DLD1 (cell line): Measurements from ENCODE around the gene INIP.

Source experiments
- in situ Hi-C: cut with HindIII; loops from 2 replicates; pipeline ENCODE4 v1.10.0; 2017; ENCODE audit warnings: low sequenced_read_pairs

Gene INIP

GRCh38 chr9:112717661-112718331 lies at the start of gene INIP:
INIP (minus strand) TSS chr9:112718117; CDS start chr9:112716485, 1,632 bp downstream.
- in situ Hi-C loops = no loop called here

GRCh38 chr9:112765281-112765680 lies 47.4 kb upstream of the INIP start:
- in situ Hi-C loops = no loop called here

- in situ Hi-C loops = no loop called here
Measured at GRCh38 chr9:112764837-112765236, 46.9 kb upstream of the INIP start.

DNA sequence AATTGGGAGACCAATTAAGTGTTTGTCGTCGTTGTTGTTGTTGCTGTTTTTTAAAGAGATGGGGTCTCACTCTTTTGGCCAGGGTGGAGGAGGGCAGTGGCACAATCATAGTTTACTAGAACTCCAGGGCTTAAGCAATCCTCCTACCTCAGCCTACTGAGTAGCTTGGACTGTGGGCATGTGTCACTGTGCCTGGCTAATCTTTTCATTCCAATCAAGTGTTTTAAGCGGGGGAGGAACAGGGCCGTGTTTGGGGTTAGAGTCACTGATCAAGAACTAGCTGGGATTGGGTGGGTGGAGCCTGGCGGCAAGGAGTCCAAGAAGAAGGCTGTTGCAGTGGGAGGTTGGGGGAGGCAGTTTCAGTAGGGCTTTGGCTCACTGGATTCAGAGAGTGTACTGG lies 46.4 kb upstream of the INIP start:
- in situ Hi-C loops = no loop called here

DNA sequence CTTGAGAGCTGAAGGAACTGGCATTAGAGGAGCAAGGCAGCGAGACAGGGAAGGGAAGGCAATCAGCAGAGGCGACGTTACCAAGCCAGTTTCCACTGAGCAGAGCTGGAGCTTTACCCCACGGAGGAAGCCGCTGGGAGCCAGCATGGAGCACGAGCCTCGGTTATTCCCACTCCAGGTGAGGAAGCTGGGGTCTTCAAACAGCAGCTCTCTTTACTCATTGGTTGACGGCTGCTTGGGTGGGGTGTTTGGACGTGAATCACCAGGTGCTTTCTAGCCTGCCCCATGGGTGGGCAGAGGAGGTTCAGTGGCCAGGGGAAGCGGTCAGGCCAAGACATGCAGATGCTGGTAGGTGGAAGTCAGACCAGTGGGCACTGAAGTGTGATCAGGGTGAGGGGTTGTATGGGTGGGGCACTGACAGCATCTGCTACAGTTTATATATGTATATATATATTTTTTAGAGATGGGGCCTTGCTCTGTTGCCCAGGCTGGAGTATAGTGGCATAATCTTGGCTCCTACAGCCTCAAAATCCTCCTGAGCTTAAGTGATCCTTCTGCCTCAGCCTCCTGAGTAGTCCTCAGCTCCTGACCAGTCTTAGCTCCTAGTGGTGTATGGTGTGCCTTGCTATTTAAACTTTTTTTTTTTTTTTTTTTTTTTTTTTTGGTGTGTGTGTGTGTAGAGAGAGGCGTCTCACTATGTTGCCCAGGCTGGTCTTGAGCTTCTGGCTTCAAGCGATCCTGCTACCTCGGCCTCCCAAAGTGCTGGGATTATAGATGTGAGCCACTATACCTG lies 45.0 kb upstream of the INIP start:
- in situ Hi-C loops = no loop called here

GRCh38 chr9:112761912-112762655 lies 44.2 kb upstream of the INIP start:
- in situ Hi-C loops = no loop called here

- in situ Hi-C loops = no loop called here
Measured at GRCh38 chr9:112760821-112761220, 42.9 kb upstream of the INIP start.

- in situ Hi-C loops = no loop called here
Measured at GRCh38 chr9:112757940-112758339, 40.0 kb upstream of the INIP start.

DNA sequence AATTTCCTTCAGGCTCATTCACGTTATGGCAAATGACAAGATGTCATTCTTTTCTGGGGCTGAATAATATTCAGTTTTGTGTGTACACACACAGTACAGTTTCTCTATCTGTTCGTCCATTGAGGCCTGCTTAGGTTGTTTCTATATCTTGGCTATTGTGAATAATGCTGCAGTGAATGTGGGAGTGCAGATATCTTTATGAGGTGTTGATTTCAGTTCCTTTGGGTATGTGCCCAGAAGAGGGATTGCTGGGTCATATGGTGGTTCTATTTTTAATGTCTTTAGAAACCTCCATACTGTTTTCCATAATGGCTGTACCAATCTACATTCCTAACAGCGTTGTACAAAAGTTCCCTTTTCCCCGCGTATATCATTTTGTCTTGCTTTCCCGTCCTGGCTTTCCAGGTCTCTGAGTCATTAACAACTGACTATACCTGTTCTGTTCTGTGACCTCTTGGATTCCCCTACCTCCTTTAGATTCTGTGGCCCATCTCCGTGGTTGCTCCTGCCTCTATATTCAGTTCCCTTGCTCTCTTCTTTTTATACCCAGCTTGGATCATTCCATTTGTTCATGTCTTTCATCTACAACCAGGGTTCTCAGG lies 39.5 kb upstream of the INIP start:
- in situ Hi-C loops = no loop called here

GRCh38 chr9:112755675-112756074 lies 37.8 kb upstream of the INIP start:
- in situ Hi-C loops = no loop called here

DNA sequence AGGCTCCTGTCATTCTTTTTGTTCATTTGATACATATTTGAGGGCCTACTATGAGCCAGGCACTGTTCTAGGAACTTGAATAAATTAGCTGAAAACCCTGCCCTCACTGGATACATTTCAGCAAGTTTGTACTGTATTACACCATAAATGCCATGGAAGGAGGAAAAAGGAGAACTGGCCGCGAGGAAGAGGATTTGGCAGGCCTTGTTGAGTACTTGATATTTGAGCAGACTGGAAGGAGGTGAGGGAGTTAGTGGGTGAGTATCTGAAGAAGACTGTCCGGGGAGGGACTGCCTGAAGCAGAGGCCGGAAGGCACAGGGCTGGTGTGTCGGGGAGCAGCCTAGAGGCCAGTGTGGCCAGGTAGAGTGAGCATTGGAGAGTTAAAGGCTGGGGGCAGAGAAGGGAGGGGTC lies 37.1 kb upstream of the INIP start:
- in situ Hi-C loops = no loop called here

GRCh38 chr9:112754578-112754977 lies 36.7 kb upstream of the INIP start:
- in situ Hi-C loops = no loop called here

- in situ Hi-C loops = no loop called here
Measured at GRCh38 chr9:112753725-112754124, 35.8 kb upstream of the INIP start.

DNA sequence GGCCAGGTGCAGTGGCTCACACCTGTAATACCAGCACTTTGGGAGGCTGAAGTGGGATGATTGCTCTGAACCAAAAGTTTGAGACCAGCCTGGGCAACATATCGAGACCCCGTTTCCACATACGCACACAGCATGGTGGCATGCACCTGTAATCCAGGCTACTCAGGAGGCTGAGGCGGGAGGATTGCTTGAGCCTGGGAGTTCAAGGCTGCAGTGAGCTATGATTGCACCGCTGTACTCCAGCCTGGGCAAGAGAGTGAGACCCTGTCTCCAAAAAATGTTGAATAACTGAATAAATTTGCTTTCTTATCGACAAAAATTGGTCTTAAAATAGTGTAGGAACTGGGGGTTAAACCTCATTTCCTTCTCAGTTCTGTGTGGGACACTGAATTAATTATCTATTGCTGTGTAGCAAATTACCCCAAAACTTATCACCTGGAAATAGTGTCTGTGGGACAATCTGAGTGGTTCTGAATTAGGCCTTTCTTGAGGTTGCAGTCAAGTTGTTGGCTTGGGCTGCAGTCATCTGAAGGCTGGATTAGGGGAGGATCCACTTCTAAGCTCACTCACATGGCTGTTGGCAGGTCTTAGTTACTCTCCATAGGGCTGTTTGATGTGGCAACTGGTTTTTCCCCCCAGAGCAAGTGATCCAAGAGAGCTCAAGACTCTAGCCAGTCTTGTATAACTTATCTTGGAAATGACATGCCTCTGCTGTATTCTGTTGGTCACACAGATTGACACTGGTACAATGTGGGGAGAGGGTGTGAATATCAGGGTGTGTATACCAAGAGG lies 34.6 kb upstream of the INIP start:
- in situ Hi-C loops = no loop called here

- in situ Hi-C loops = no loop called here
Measured at GRCh38 chr9:112751056-112751795, 33.3 kb upstream of the INIP start.

DNA sequence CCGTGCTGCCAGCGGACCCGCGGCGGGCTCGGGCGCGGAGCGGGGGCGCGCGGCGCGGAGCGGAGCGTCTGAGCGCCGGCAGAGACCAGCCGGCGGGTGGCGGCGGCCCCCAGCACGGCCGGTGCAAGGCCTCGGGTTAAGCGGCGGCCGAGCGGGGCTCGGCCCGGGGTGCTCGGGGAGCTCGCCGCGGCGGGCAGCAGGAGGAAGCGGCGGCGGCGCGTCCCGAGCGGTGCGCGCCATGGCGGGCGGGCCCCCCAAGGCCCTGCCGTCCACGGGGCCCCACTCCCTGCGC lies 32.8 kb upstream of the INIP start:
- in situ Hi-C loops = no loop called here

DNA sequence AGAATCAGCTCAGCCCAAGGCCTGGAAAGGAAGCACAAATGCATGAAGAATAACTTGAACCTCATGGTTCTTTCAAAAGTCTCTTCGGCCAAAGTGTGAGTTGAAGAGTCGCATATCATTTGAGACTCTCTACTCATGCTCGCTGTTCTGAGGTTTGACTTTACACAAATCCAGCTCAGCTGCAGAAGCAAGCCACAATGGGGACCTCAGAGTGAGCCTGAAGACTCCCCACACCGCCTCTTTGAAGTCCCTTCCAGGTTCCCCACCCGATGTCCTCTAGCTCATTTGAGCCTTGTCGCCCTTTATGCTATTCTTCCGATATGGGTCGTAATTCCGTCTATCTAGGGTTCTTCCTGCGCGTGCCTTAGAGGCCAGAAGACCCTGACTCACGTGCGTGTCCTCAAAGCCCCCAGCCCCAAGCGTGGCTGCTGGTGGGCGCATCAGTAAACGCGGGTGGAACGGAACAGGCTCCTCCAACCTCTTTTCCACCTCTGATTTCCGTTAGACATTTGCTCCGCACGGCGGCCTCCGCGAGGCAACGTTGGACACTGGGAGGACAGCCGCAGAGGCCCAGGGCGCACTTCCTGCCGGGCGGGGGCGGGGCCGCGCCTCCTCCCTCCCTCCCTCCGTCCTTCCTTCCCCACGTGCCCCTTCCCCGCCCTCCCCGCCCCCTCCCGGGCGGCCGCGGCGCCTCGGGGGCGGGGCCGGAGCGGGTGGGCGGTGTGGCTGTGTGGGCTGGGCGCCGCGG lies 32.3 kb upstream of the INIP start, which contains the start of gene SNX30:
Gene SNX30, plus strand, starts transcription at position 745 of the 748 bp plus-strand sequence. CDS start 242 bp downstream, outside the sequence.
- in situ Hi-C loops = no loop called here

DNA sequence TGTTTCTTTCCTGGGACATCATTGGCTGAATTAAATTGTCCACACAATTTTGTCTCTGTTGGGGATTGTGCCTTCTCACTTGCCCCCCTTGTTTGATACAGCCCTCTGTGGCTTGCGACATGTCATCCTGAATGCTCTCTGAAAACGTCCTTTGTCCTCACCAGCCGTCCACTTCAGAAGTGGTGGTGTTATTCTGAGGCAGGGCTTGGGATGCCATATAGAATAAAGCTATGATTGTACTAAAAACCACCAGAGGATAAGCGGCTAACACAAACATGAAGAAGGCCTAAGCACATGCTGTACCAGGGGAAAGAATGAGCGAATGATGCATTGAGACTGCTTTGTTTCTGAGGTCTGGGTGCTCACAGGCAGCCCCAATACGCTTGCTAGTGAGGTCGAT lies 29.2 kb upstream of the INIP start:
- in situ Hi-C loops = no loop called here

- in situ Hi-C loops = no loop called here
Measured at GRCh38 chr9:112744177-112744576, 26.3 kb upstream of the INIP start.
